H1 (cell line): Measurements from ENCODE around the gene LEUTX. TPM values are rescaled to one million over a fixed set of nuclear protein-coding genes. Genes with fewer than 3 reads are reported as not detected.

Experiments used
- CTCF ChIA-PET: fragments of 300-600 bp; sonication (Branson Sonifier 250); formaldehyde crosslinking; loops from one replicate; lab custom pipeline; 2021; ENCODE audit not compliant: partially characterized antibody; lab: Charles Lee
- POLR2A ChIA-PET: fragments of 300-600 bp; sonication (Branson Sonifier 250); formaldehyde crosslinking; loops from one replicate; lab custom pipeline; 2021; ENCODE audit warnings: inconsistent platforms; ENCODE audit not compliant: partially characterized antibody; lab: Charles Lee
- DNase-seq, 2 experiments: peaks; one replicate each; pipeline versions ENCODE4 v3.0.0 to v3.0.0-alpha.2; 2010 to 2022; ENCODE audit warnings: low spot score in 2 of 2, low read depth in 1 of 2, mixed read lengths in 1 of 2
- FAIRE-seq: peaks from 2 replicates; lab custom pipeline; 2011; peaks lifted over from hg19 to GRCh38; lab: Jason Lieb, UNC
- H2AFZ ChIP-seq: 2 replicates; pipeline ENCODE4 v1.8.1; 2012; ENCODE audit warnings: low read length, inconsistent platforms
- H2AK5ac ChIP-seq: 2 replicates; pipeline ENCODE4 v1.6.1; 2013; ENCODE audit warnings: low read depth, low read length
- H2BK120ac ChIP-seq: replicated peaks from 2 replicates; pipeline ENCODE3; 2013; ENCODE audit warnings: low read depth, low read length, inconsistent platforms
- H2BK12ac ChIP-seq: 2 replicates; pipeline ENCODE4 v1.6.1; 2013; ENCODE audit warnings: low read depth, low read length
- H2BK15ac ChIP-seq: 2 replicates; pipeline ENCODE4 v1.6.1; 2013; ENCODE audit warnings: low read length
- H2BK20ac ChIP-seq: 2 replicates; pipeline ENCODE4 v1.6.1; 2013; ENCODE audit warnings: low read length
- H2BK5ac ChIP-seq: 2 replicates; pipeline ENCODE4 v1.6.1; 2013; ENCODE audit warnings: low read depth, low read length
- H3K14ac ChIP-seq: 2 replicates; pipeline ENCODE4 v1.6.1; 2013; ENCODE audit warnings: inconsistent platforms; ENCODE audit not compliant: insufficient read length
- H3K18ac ChIP-seq: 2 replicates; pipeline ENCODE4 v1.6.1; 2013; ENCODE audit warnings: low read length; ENCODE audit errors: extremely low read depth
- H3K23ac ChIP-seq: 2 replicates; pipeline ENCODE4 v1.6.1; 2013; ENCODE audit warnings: inconsistent platforms; ENCODE audit not compliant: insufficient read length
- H3K23me2 ChIP-seq: 2 replicates; pipeline ENCODE4 v1.6.1; 2013; ENCODE audit warnings: low read depth, low read length
- H3K27ac ChIP-seq: 2 replicates; pipeline ENCODE4 v1.6.1; 2011; ENCODE audit warnings: low read depth, low read length, inconsistent platforms
- H3K27me3 ChIP-seq, 4 experiments: replicated peaks in 1 of 4; 1 replicate in 1 of 4; 2 replicates in 3 of 4; pipeline versions ENCODE4 v1.6.1 to v1.8.1; 2011 to 2013; ENCODE audit warnings: low read length in 3 of 4, mild to moderate bottlenecking in 3 of 4, inconsistent platforms in 2 of 4, mixed read lengths in 2 of 4, moderate library complexity in 1 of 4; ENCODE audit not compliant: control insufficient read depth in 3 of 4, insufficient read depth in 3 of 4; ENCODE audit errors: extremely low read depth in 1 of 4
- H3K36me3 ChIP-seq, 4 experiments: 2 replicates each; pipeline versions ENCODE4 v1.6.1 to v1.8.1; 2011 to 2013; ENCODE audit warnings: mild to moderate bottlenecking in 4 of 4, low read length in 3 of 4, moderate library complexity in 2 of 4, control low read depth in 1 of 4, inconsistent platforms in 1 of 4; ENCODE audit not compliant: insufficient read depth in 4 of 4, control insufficient read depth in 2 of 4
- H3K4ac ChIP-seq: replicated peaks from 2 replicates; pipeline ENCODE3; 2013; ENCODE audit warnings: low read length, low read depth, mixed read lengths, inconsistent platforms; ENCODE audit not compliant: insufficient read length
- H3K4me1 ChIP-seq, 4 experiments: replicated peaks in 1 of 4; 1 replicate in 1 of 4; 2 replicates in 3 of 4; pipeline versions ENCODE4 v1.6.1 to v1.8.1; 2011 to 2013; ENCODE audit warnings: low read length in 3 of 4, inconsistent platforms in 2 of 4, mixed read lengths in 1 of 4; ENCODE audit not compliant: insufficient read depth in 4 of 4, control insufficient read depth in 3 of 4
- H3K4me2 ChIP-seq, 2 experiments: 2 replicates each; pipeline versions ENCODE4 v1.6.1 to v1.8.1; 2011 to 2013; ENCODE audit warnings: low read depth in 2 of 2, low read length in 2 of 2, control low read depth in 1 of 2, inconsistent platforms in 1 of 2, mild to moderate bottlenecking in 1 of 2; ENCODE audit not compliant: insufficient read depth in 1 of 2
- H3K4me3 ChIP-seq, 4 experiments: fragments of 200-600, 300-600 bp in 1 of 4; sonication (generic), shearing (Covaris generic), sonication (Bioruptor Twin) in 1 of 4; 2 replicates each; pipeline versions ENCODE4 v1.5.1 to v1.8.1; 2011 to 2016; ENCODE audit warnings: low read length in 4 of 4, low read depth in 3 of 4, control low read depth in 2 of 4, inconsistent platforms in 2 of 4, mild to moderate bottlenecking in 2 of 4, mixed read lengths in 1 of 4, moderate library complexity in 1 of 4; ENCODE audit not compliant: insufficient read depth in 2 of 4; ENCODE audit errors: extremely low read depth in 1 of 4
- H3K56ac ChIP-seq: replicated peaks from 2 replicates; pipeline ENCODE3; 2013; ENCODE audit warnings: low read depth, mild to moderate bottlenecking, mixed read lengths, low read length, inconsistent platforms; ENCODE audit not compliant: insufficient read length
- H3K79me1 ChIP-seq: 2 replicates; pipeline ENCODE4 v1.6.1; 2013; ENCODE audit warnings: low read depth, low read length, control low read depth
- H3K79me2 ChIP-seq, 2 experiments: 2 replicates each; pipeline versions ENCODE4 v1.6.1 to v1.8.1; 2012 to 2013; ENCODE audit warnings: low read length in 2 of 2, mild to moderate bottlenecking in 2 of 2, inconsistent platforms in 1 of 2; ENCODE audit not compliant: insufficient read depth in 2 of 2, control insufficient read depth in 1 of 2
- H3K9ac ChIP-seq, 4 experiments: replicated peaks in 1 of 4; 1 replicate in 1 of 4; 2 replicates in 3 of 4; pipeline versions ENCODE4 v1.6.1 to v1.8.1; 2011 to 2013; ENCODE audit warnings: low read depth in 3 of 4, low read length in 3 of 4, control low read depth in 2 of 4, mild to moderate bottlenecking in 2 of 4, moderate library complexity in 2 of 4, inconsistent platforms in 1 of 4; ENCODE audit errors: extremely low read depth in 1 of 4
- H3K9me3 ChIP-seq, 2 experiments: 2 replicates each; pipeline versions ENCODE4 v1.6.1 to v1.8.1; 2012 to 2013; ENCODE audit warnings: mild to moderate bottlenecking in 2 of 2, moderate library complexity in 2 of 2, control low read depth in 1 of 2, inconsistent platforms in 1 of 2, low read depth in 1 of 2, low read length in 1 of 2, mixed read lengths in 1 of 2; ENCODE audit not compliant: insufficient read depth in 2 of 2
- H4K20me1 ChIP-seq, 2 experiments: replicated peaks in 1 of 2; 2 replicates each; pipeline versions ENCODE3 to v1.8.1; 2011 to 2013; ENCODE audit warnings: inconsistent platforms in 2 of 2, low read length in 2 of 2, mild to moderate bottlenecking in 1 of 2; ENCODE audit not compliant: insufficient read depth in 2 of 2, control insufficient read depth in 1 of 2
- H4K5ac ChIP-seq: 2 replicates; pipeline ENCODE4 v1.6.1; 2013; ENCODE audit warnings: low read length, low read depth, mixed read lengths, inconsistent platforms; ENCODE audit not compliant: insufficient read length
- H4K8ac ChIP-seq: 2 replicates; pipeline ENCODE4 v1.8.0; 2013; ENCODE audit warnings: mild to moderate bottlenecking, moderate library complexity, low read length, inconsistent platforms; ENCODE audit not compliant: insufficient read depth; ENCODE audit errors: extremely low read depth
- H4K91ac ChIP-seq: replicated peaks from 2 replicates; pipeline ENCODE3; 2013; ENCODE audit warnings: low read length, mixed read lengths, inconsistent platforms; ENCODE audit not compliant: insufficient read length
- ASH2L ChIP-seq: fragments of 200-600, 300-600 bp; sonication (generic); IDR thresholded peaks from one replicate; pipeline ENCODE4 v1.7.1; 2017; ENCODE audit warnings: low read length
- BCL11A ChIP-seq, 2 experiments: IDR thresholded peaks; one replicate each; pipeline ENCODE4 v1.6.1; 2011; ENCODE audit warnings: low read depth in 2 of 2, low read length in 2 of 2, mild to moderate bottlenecking in 2 of 2
- CBX8 ChIP-seq: fragments of 300-800, 300-1000 bp; sonication (generic); IDR thresholded peaks from 2 replicates; pipeline ENCODE4 v1.7.1; 2016; ENCODE audit warnings: low read depth, low read length, borderline replicate concordance
- CTCF ChIP-seq, 3 experiments: IDR thresholded peaks; 1 replicate in 2 of 3; 2 replicates in 1 of 3; pipeline versions ENCODE4 v1.5.1 to v1.6.1; 2011; ENCODE audit warnings: low read length in 3 of 3, mild to moderate bottlenecking in 3 of 3, inconsistent platforms in 2 of 3, low read depth in 1 of 3, moderate library complexity in 1 of 3; ENCODE audit not compliant: insufficient read depth in 1 of 3; ENCODE audit errors: control extremely low read depth in 1 of 3
- E2F6 ChIP-seq: IDR thresholded peaks from 2 replicates; pipeline ENCODE4 v1.6.1; 2012; ENCODE audit warnings: inconsistent platforms
- JUN ChIP-seq: IDR thresholded peaks from 2 replicates; pipeline ENCODE4 v1.6.1; 2011; ENCODE audit warnings: low read depth, mild to moderate bottlenecking, improper control_type of control experiment, low read length
- MAFK ChIP-seq: IDR thresholded peaks from 2 replicates; pipeline ENCODE4 v1.6.1; 2012; ENCODE audit warnings: low read depth, mild to moderate bottlenecking, improper control_type of control experiment, low read length
- POU5F1 ChIP-seq: IDR thresholded peaks from 2 replicates; pipeline ENCODE4 v1.6.1; 2011; ENCODE audit warnings: low read depth, mild to moderate bottlenecking, low read length, moderate library complexity
- SIRT6 ChIP-seq: IDR thresholded peaks from one replicate; pipeline ENCODE4 v1.7.1; 2012; ENCODE audit warnings: low read length, inconsistent platforms
- TCF12 ChIP-seq: IDR thresholded peaks from 2 replicates; pipeline ENCODE4 v1.6.1; 2011; ENCODE audit warnings: low read depth, mild to moderate bottlenecking, low read length
- YY1 ChIP-seq: IDR thresholded peaks from 2 replicates; pipeline ENCODE4 v1.6.1; 2011; ENCODE audit warnings: low read depth, mild to moderate bottlenecking, low read length
- WGBS, 2 experiments: shearing (Covaris generic) in 1 of 2; methylation state at CpG; one replicate each; pipeline versions ENCODE4 v1.1.6 to v1.1.7; 2013 to 2015; ENCODE audit warnings: low lambda C conversion rate in 2 of 2, mixed read lengths in 2 of 2, inconsistent platforms in 1 of 2, low coverage in 1 of 2, missing lambda C conversion rate in 1 of 2; ENCODE audit not compliant: insufficient replicate concordance in 2 of 2, insufficient coverage in 1 of 2, insufficient read length in 1 of 2; ENCODE audit errors: extremely low coverage in 1 of 2, missing lambda C conversion rate in 1 of 2; 5-methylcytosine and 5-hydroxymethylcytosine counted together
- polyA plus RNA-seq, 7 experiments: library from polyadenylated mRNA; depleted of rRNA in 3 of 7; stranded (reverse) in 5 of 7; unstranded in 2 of 7; fragments of >200 nt in 5 of 7; fragments of 200-250 nt in 2 of 7; gene quantifications; 1 replicate in 5 of 7; 2 replicates in 1 of 7; 4 replicates in 1 of 7; pipeline versions ENCODE4 v1.2.1 to v1.2.3, GENCODE V29; 2011 to 2013; ENCODE audit warnings: missing spikeins in 2 of 7, mixed read lengths in 2 of 7
- total RNA-seq: library from RNA; stranded (reverse); fragmentation: NEBNext Ultra II Directional; extraction: Animal tissue kit (Norgen Biotek cat#: 25700); gene quantifications from 2 replicates; pipeline ENCODE4 v1.2.1, GENCODE V29; 2021

Gene LEUTX
- total and polyA plus RNA-seq, 2 of the 8 experiments (the other 6 are each of a cell fraction or from before 2014, with no cell fraction given) = not detected

- Histone ChIP-seq H3K56ac (no peak within 1 kb of the TSS), H2BK15ac (no peak within 1 kb of the TSS), H3K4ac (no peak within 1 kb of the TSS), H2BK12ac (no peak within 1 kb of the TSS; the same call in 1 of the 2 replicates), H4K5ac (no peak within 1 kb of the TSS), H2AFZ (peak within 1 kb of the TSS; percentile 82; the same call in 1 of the 2 replicates), H3K23ac (no peak within 1 kb of the TSS), H4K8ac (no peak within 1 kb of the TSS), H3K4me3 (no peak within 1 kb of the TSS), H2BK120ac (no peak within 1 kb of the TSS), H4K91ac (no peak within 1 kb of the TSS), H3K23me2 (no peaks in the 10 kb centered on the region), H3K9me3 (no peaks in the 10 kb centered on the region), H3K27me3 (no peaks in the 10 kb centered on the region; a peak in 1 of 7 replicates), H3K36me3 (no peaks in the 10 kb centered on the region), H2AK5ac (no peak within 1 kb of the TSS), H3K14ac (no peak within 1 kb of the TSS), H3K4me2 (no peak within 1 kb of the TSS; a peak in 1 of 4 replicates), H3K27ac (no peak within 1 kb of the TSS), H3K79me1 (no peaks in the 10 kb centered on the region), H2BK20ac (0 out of 2 replicates have a peak within 1 kb of the TSS, but pooled peaks have one; percentile 25), H3K4me1 (peaks cover 0 to 3% (median under 1%) of the 10 kb centered on the region in 4 experiments; a peak in 2 of 7 replicates), H4K20me1 (no peaks in the 10 kb centered on the region), H3K79me2 (no peaks in the 10 kb centered on the region)
- CTCF ChIA-PET = no interaction called here
- no peak for DNase-seq
- POLR2A ChIA-PET = no interaction called here
- WGBS, 2 experiments = 72% methylated on average over 2 of the region's 3 CpGs; no CpG with 5 or more reads in 1 of the 2 experiments
- no peak for FAIRE-seq
- no peak for TF ChIP-seq POU5F1
- no peak for TF ChIP-seq SIRT6
- no peak for TF ChIP-seq ASH2L
- TF ChIP-seq MAFK = no peak
- no peak for TF ChIP-seq YY1
- TF ChIP-seq TCF12 = no peak
- TF ChIP-seq BCL11A (IDR thresholded peaks at IDR 0.05; ENCODE audit: low read depth in 2 of 2, low read length in 2 of 2) = no peak
- TF ChIP-seq JUN = no peak
- TF ChIP-seq CBX8 = no peak
- TF ChIP-seq CTCF (IDR thresholded peaks at IDR 0.05; ENCODE audit: control extremely low read depth in 1 of 3, insufficient read depth in 1 of 3, low read depth in 1 of 3, low read length in 3 of 3) = no peak
- TF ChIP-seq E2F6 = no peak
- TF ChIP-seq, all 59 proteins: peak for 0
- Histone ChIP-seq H2BK5ac (no peak within 1 kb of the TSS), H3K9ac (no peak within 1 kb of the TSS), H3K18ac (no peak within 1 kb of the TSS)
Measured at GRCh38 chr19:39737891-39738290, 40.8 kb upstream of the LEUTX start, which contains the start of gene CLC. CLC (minus strand) TSS chr19:39738029; CDS start chr19:39737952, 77 bp downstream.
